WTC11 (cell line): ENCODE measurements around the gene TMPRSS2. TPM values are rescaled to one million over a fixed set of nuclear protein-coding genes. Genes with fewer than 3 reads are reported as not detected.

Experiments used
- ATAC-seq: fragments of 200-7000 bp; cut with Tn5 transposase; 2 replicates; pipeline ENCODE4 v1.10.0; 2021; ENCODE audit warnings: mild to moderate bottlenecking, moderate library complexity
- CTCF ChIA-PET: fragments of 300-600 bp; sonication (Branson Sonifier 250); formaldehyde crosslinking; loops from one replicate; lab custom pipeline; 2021; ENCODE audit warnings: antibody characterized with exemption; lab: Charles Lee
- POLR2A ChIA-PET: fragments of 350-600 bp; sonication (Branson Sonifier 250); formaldehyde crosslinking; loops from one replicate; lab custom pipeline; 2021; ENCODE audit warnings: antibody characterized with exemption; lab: Charles Lee
- DNase-seq: peaks from one replicate; pipeline ENCODE4 v3.0.0; 2021; ENCODE audit warnings: low spot score
- H3K27ac Mint-ChIP-seq: 2 replicates; pipeline ENCODE4 v1.8.0; 2021; ENCODE audit warnings: mixed read lengths
- H3K27me3 Mint-ChIP-seq: 2 replicates; pipeline ENCODE4 v1.8.0; 2021; ENCODE audit warnings: low read depth, mild to moderate bottlenecking, moderate library complexity, mixed read lengths
- H3K36me3 Mint-ChIP-seq: 2 replicates; pipeline ENCODE4 v1.8.0; 2021; ENCODE audit warnings: mixed read lengths
- H3K4me1 Mint-ChIP-seq: 2 replicates; pipeline ENCODE4 v1.8.0; 2022; ENCODE audit warnings: mixed read lengths
- H3K4me3 Mint-ChIP-seq: 2 replicates; pipeline ENCODE4 v1.8.0; 2021; ENCODE audit warnings: mild to moderate bottlenecking, moderate library complexity, mixed read lengths
- H3K9me3 Mint-ChIP-seq: 2 replicates; pipeline ENCODE4 v1.8.0; 2021; ENCODE audit warnings: mixed read lengths
- AFF4 ChIP-seq: sonication (generic); formaldehyde crosslinking; IDR thresholded peaks from 2 replicates; pipeline ENCODE4 v1.8.1; 2023; ENCODE audit warnings: mild to moderate bottlenecking, missing genetic modification reagents, borderline replicate concordance
- E2F4 ChIP-seq: sonication (generic); formaldehyde crosslinking; IDR thresholded peaks from 2 replicates; pipeline ENCODE4 v1.8.1; 2022; ENCODE audit warnings: low read depth, mild to moderate bottlenecking, moderate library complexity, missing genetic modification reagents, borderline replicate concordance
- ERG ChIP-seq: fragments of 250-450 bp; sonication (Bioruptor Pico); IDR thresholded peaks from 2 replicates; pipeline ENCODE4 v1.8.0; 2021; ENCODE audit warnings: mild to moderate bottlenecking
- ESRRA ChIP-seq: sonication (generic); formaldehyde crosslinking; IDR thresholded peaks from 2 replicates; pipeline ENCODE4 v1.8.1; 2022; ENCODE audit warnings: mild to moderate bottlenecking, missing genetic modification reagents, borderline replicate concordance
- FOXK1 ChIP-seq: sonication (generic); formaldehyde crosslinking; IDR thresholded peaks from 2 replicates; pipeline ENCODE4 v1.8.0; 2022; ENCODE audit warnings: mild to moderate bottlenecking, moderate library complexity, missing genetic modification reagents
- FOXP1 ChIP-seq: sonication (generic); formaldehyde crosslinking; IDR thresholded peaks from 2 replicates; pipeline ENCODE4 v1.8.0; 2022; ENCODE audit warnings: missing genetic modification reagents, mild to moderate bottlenecking, moderate library complexity, borderline replicate concordance
- HMGA2 ChIP-seq: fragments of 250-450 bp; sonication (Bioruptor Pico); IDR thresholded peaks from 2 replicates; pipeline ENCODE4 v1.4.0; 2021; ENCODE audit warnings: mild to moderate bottlenecking, moderate library complexity
- MXD4 ChIP-seq: fragments of 250-450 bp; sonication (Bioruptor Pico); IDR thresholded peaks from 2 replicates; pipeline ENCODE4 v1.8.0; 2021; ENCODE audit warnings: mild to moderate bottlenecking, moderate library complexity, borderline replicate concordance
- NR3C1 ChIP-seq: sonication (generic); formaldehyde crosslinking; conservative IDR thresholded peaks from 2 replicates; pipeline ENCODE4 v1.8.1; 2023; ENCODE audit warnings: low read depth, mild to moderate bottlenecking, missing genetic modification reagents
- PREB ChIP-seq: sonication (generic); formaldehyde crosslinking; IDR thresholded peaks from 2 replicates; pipeline ENCODE4 v1.8.1; 2022; ENCODE audit warnings: mild to moderate bottlenecking, missing genetic modification reagents, moderate library complexity, borderline replicate concordance
- RELA ChIP-seq: sonication (generic); formaldehyde crosslinking; IDR thresholded peaks from 2 replicates; pipeline ENCODE4 v1.8.1; 2022; ENCODE audit warnings: missing genetic modification reagents, mild to moderate bottlenecking, borderline replicate concordance
- SMAD4 ChIP-seq: sonication (generic); formaldehyde crosslinking; IDR thresholded peaks from 2 replicates; pipeline ENCODE4 v1.8.0; 2022; ENCODE audit warnings: mild to moderate bottlenecking, missing genetic modification reagents
- SOX15 ChIP-seq: fragments of 250-450 bp; sonication (Bioruptor Pico); IDR thresholded peaks from 2 replicates; pipeline ENCODE4 v1.9.0; 2021; ENCODE audit warnings: mild to moderate bottlenecking
- ZMAT4 ChIP-seq: fragments of 250-450 bp; sonication (Bioruptor Pico); IDR thresholded peaks from 2 replicates; pipeline ENCODE4 v1.9.0; 2021; ENCODE audit warnings: mild to moderate bottlenecking
- ZNF219 ChIP-seq: sonication (generic); formaldehyde crosslinking; IDR thresholded peaks from 2 replicates; pipeline ENCODE4 v1.8.0; 2023; ENCODE audit warnings: missing genetic modification reagents, mild to moderate bottlenecking, borderline replicate concordance
- ZNF281 ChIP-seq: sonication (generic); formaldehyde crosslinking; IDR thresholded peaks from 2 replicates; pipeline ENCODE4 v1.8.0; 2023; ENCODE audit warnings: mild to moderate bottlenecking, missing genetic modification reagents
- ZNF396 ChIP-seq: fragments of 250-450 bp; sonication (Bioruptor Pico); IDR thresholded peaks from 2 replicates; pipeline ENCODE4 v1.8.0; 2021; ENCODE audit warnings: mild to moderate bottlenecking, moderate library complexity, borderline replicate concordance
- ZNF416 ChIP-seq: fragments of 250-450 bp; sonication (Bioruptor Pico); IDR thresholded peaks from 2 replicates; pipeline ENCODE4 v1.9.0; 2021; ENCODE audit warnings: mild to moderate bottlenecking, inconsistent platforms
- ZNF512 ChIP-seq: sonication (generic); formaldehyde crosslinking; IDR thresholded peaks from 2 replicates; pipeline ENCODE4 v1.8.1; 2022; ENCODE audit warnings: missing genetic modification reagents, borderline replicate concordance
- total RNA-seq: library from RNA; stranded (reverse); gene quantifications from 3 replicates; pipeline ENCODE4 v1.2.3, GENCODE V29; 2021

Gene TMPRSS2
- total RNA-seq, 1 experiment from 2014 or later: 8.5 TPM

- CTCF ChIA-PET: no interaction called here
- Mint-ChIP-seq H3K36me3 (no peaks in the 10 kb centered on the region), H3K4me3 (no peak overlapping the region), H3K27ac (no peak overlapping the region), H3K27me3 (peaks cover 3% of the 10 kb centered on the region), H3K9me3 (no peaks in the 10 kb centered on the region)
- ATAC-seq: no peak
- POLR2A ChIA-PET: no interaction called here
- TF ChIP-seq NR3C1 (CRISPR knock-in tag) (no peak), ZMAT4 (CRISPR knock-in tag) (no peak), ZNF281 (CRISPR knock-in tag) (no peak), ESRRA (CRISPR knock-in tag) (no peak), ZNF416 (CRISPR knock-in tag) (no peak), AFF4 (CRISPR knock-in tag) (no peak), ZNF512 (no peak), ERG (CRISPR knock-in tag) (no peak), SOX15 (CRISPR knock-in tag) (no peak)
- TF ChIP-seq, all 79 proteins: peak for 0
- H3K4me1 Mint-ChIP-seq: peaks cover 3% of the 10 kb centered on the region; the same call in 1 of the 2 replicates
- DNase-seq: no peak
These were observed 61.4 kb downstream of the TMPRSS2 start for GRCh38 chr21:41446586-41446985.

GRCh38 chr21:41445465-41445862, 62.5 kb downstream of the TMPRSS2 start:
- TF ChIP-seq MXD4: no peak
- TF ChIP-seq SOX15 (CRISPR knock-in tag): no peak
- no peak for TF ChIP-seq PREB (CRISPR knock-in tag)
- TF ChIP-seq NR3C1 (CRISPR knock-in tag): no peak
- TF ChIP-seq HMGA2 (CRISPR knock-in tag): no peak
- TF ChIP-seq RELA (CRISPR knock-in tag): no peak
- no peak for TF ChIP-seq E2F4 (CRISPR knock-in tag)
- no peak for TF ChIP-seq ZNF219
- TF ChIP-seq FOXP1 (CRISPR knock-in tag): no peak
- no peak for TF ChIP-seq ZNF396 (CRISPR knock-in tag)
- TF ChIP-seq SMAD4: no peak
- TF ChIP-seq FOXK1: no peak
- H3K36me3 Mint-ChIP-seq: no peaks in the 10 kb centered on the region
- ATAC-seq (no peak), DNase-seq (no peak)
- peaks cover 3% of the 10 kb centered on the region for H3K27me3 Mint-ChIP-seq
- ChIA-PET CTCF (interaction anchor here (1.6 kb wide), 1 partner anchor 163 kb away, joined by 3 read pairs; no protein-coding TSS in a partner anchor), POLR2A (no interaction called here)
- no peak overlapping the region for H3K27ac Mint-ChIP-seq
- peaks cover 3% of the 10 kb centered on the region; the same call in 1 of the 2 replicates for H3K4me1 Mint-ChIP-seq
- no peaks in the 10 kb centered on the region for H3K9me3 Mint-ChIP-seq
- H3K4me3 Mint-ChIP-seq: no peak overlapping the region
